ENCODE data around the gene SLBP.

SLBP gene

DNA sequence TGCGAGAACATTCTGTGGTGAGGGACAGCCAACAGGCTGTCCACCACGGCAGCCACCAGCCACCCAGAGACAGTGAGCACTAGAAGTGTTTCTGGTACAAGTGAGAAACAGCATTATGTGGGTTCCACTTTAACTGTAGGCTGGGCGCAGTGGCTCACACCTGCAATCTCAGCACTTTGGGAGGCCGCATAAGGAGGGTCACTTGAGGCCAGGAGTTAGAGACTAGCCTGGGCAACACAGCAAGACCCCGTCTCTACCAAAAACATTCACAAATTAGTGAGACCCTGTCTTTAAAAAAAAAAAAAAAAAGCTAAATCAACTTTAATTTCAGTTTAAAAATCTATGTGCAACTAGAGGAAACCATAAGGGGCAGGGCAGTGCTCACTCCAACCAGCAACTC, 48.6 kb downstream of the SLBP start:
- Histone ChIP-seq H3K4me1 (ENCODE audit: control insufficient read depth, low read depth, low read length) (peaks cover 4% of the 10 kb centered on the region), H3K36me3 (ENCODE audit: control insufficient read depth, low read depth, low read length) (no peaks in the 10 kb centered on the region), H3K27me3 (ENCODE audit: control insufficient read depth, insufficient read depth, low read length) (no peaks in the 10 kb centered on the region), H3K9me3 (ENCODE audit: control insufficient read depth, low read depth, low read length) (no peaks in the 10 kb centered on the region), H3K4me3 (ENCODE audit: low read length) (no peak overlapping the region), H3K27ac (ENCODE audit: low read length) (no peak overlapping the region), H3K9ac (ENCODE audit: low read length) (no peak overlapping the region)

DNA sequence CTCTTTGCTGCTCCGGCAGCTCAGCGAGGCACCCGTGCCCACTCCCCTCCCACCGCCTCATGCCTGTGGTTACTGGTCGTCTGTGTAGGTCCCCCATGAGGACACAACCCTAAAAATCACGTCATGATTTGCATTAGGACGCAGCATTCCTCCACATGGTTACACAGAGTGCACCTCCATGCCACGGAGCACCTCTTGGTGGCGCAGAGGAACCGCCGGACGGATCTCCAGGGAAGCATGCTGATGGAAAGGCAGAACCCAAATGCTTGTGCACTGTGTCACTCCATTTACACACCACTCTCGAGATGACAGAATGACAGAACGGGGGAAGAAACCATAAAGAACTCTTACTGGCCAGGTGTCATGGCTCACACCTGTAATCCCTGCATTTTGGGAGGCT, 50.4 kb downstream of the SLBP start:
- H3K9me3 ChIP-seq (ENCODE audit: control insufficient read depth, low read depth, low read length) = no peaks in the 10 kb centered on the region
- H3K4me3 ChIP-seq (ENCODE audit: low read length) = no peak overlapping the region
- no peaks in the 10 kb centered on the region for H3K36me3 ChIP-seq (ENCODE audit: control insufficient read depth, low read depth, low read length)
- H3K27me3 ChIP-seq (ENCODE audit: control insufficient read depth, insufficient read depth, low read length) = no peaks in the 10 kb centered on the region
- no peak overlapping the region for H3K27ac ChIP-seq (ENCODE audit: low read length)
- H3K4me1 ChIP-seq (ENCODE audit: control insufficient read depth, low read depth, low read length) = no peaks in the 10 kb centered on the region
- H3K9ac ChIP-seq (ENCODE audit: low read length) = no peak overlapping the region

DNA sequence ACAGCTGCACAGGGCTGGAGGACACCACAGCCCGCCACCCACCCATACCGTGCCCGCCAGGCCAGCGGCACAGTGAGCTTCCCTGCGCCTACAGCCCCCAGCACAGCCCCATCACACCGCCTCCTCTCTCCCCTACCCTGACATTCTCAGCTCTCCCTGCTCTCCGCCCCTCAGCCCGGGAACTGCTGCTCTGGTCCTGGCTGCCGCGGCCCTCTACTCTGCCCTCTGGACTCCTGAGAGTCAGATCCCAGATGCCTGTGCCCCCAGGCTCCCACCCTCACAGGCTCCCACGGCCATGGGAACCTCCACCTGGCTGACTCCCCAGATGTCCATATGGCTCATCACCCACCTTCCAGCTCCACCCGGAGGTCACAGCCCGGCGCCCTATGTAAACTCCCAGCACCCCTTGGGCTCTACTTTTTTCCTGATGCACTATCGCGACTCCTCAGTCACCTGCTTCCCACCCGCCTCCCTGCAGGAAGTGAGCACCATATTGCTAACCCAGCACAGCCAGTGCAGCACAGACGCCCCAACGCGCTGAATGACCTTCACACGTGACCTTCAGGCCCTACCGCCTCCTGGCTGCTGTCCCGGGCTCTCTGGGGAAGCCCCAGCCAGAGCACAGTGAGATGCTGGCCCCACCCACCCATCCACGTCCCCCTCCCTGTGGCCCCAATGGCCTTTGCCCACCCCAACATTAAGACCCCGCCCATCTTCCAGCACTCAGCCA, 51.0 kb downstream of the SLBP start:
- Histone ChIP-seq H3K27me3 (ENCODE audit: control insufficient read depth, insufficient read depth, low read length) (no peaks in the 10 kb centered on the region), H3K36me3 (ENCODE audit: control insufficient read depth, low read depth, low read length) (no peaks in the 10 kb centered on the region), H3K4me1 (ENCODE audit: control insufficient read depth, low read depth, low read length) (no peaks in the 10 kb centered on the region), H3K9ac (ENCODE audit: low read length) (no peak overlapping the region), H3K4me3 (ENCODE audit: low read length) (no peak overlapping the region), H3K9me3 (ENCODE audit: control insufficient read depth, low read depth, low read length) (no peaks in the 10 kb centered on the region), H3K27ac (ENCODE audit: low read length) (no peak overlapping the region)

DNA sequence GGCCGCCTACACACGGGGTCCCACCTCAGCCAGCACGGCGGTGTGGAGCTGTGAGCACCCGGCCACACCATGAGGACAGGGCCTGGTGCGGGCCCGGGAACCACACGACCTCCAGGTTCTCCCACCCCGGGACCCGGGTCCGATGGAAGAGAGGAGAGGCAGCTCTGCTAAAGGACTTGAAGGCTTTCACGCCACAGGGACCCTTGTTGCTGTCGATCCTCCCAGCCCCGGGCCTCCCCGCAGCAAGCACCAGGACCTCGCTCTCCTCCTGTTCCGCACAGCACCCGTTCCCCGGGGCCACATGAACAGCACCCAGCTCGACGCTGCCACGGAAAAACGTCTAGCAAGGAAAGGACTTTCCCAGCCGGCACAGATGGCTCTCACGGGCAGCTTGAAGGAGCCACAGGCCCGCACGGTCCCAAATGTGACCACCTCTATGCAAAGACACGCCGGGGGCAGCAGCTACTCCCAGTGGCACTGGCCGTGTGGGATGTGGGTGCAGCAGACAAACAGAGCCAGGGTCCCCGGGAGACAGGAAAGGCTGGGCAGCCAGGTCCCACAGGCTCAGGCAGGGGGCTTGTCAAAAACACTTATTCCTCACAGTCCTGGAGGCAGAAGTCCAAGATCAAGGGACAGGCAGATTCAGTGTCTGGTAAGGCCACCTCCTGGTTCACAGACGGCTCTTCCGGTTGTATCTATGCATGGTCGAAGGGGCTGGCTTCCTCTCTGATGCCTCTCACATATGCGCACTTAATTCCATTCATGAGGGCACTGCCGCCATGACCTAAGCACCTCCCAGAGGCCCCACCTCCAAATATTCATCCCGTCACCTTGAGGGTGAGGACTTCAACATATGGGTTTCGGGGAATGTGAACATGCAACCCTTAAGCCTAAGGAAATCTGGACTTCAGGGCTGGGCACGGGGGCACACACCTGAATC, 52.7 kb downstream of the SLBP start:
- Histone ChIP-seq H3K27ac (ENCODE audit: low read length) (no peak overlapping the region), H3K4me1 (ENCODE audit: control insufficient read depth, low read depth, low read length) (no peaks in the 10 kb centered on the region), H3K36me3 (ENCODE audit: control insufficient read depth, low read depth, low read length) (no peaks in the 10 kb centered on the region), H3K27me3 (ENCODE audit: control insufficient read depth, insufficient read depth, low read length) (no peaks in the 10 kb centered on the region), H3K9ac (ENCODE audit: low read length) (no peak overlapping the region), H3K4me3 (ENCODE audit: low read length) (no peak overlapping the region), H3K9me3 (ENCODE audit: control insufficient read depth, low read depth, low read length) (no peaks in the 10 kb centered on the region)

DNA sequence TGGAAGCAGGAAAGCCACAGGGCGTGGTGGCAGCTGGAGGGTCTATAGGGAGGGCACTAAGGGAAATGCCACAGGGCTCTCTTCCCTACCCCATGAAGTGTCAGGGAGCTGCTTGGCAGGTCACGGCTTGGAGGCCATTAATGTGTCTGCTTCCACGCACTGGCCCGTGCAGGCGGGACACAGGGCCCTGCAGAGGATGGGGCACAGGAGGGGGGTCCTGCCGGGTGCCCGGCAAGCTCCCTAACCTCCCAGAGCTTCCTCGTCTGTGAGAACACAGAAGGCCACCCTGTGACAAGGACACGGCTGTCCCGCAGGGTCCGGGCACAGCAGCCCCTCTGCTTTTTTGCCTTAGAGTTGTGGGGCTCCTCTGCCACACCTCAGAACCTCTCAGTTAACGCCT, 53.5 kb downstream of the SLBP start:
- no peak overlapping the region for H3K9ac ChIP-seq (ENCODE audit: low read length)

DNA sequence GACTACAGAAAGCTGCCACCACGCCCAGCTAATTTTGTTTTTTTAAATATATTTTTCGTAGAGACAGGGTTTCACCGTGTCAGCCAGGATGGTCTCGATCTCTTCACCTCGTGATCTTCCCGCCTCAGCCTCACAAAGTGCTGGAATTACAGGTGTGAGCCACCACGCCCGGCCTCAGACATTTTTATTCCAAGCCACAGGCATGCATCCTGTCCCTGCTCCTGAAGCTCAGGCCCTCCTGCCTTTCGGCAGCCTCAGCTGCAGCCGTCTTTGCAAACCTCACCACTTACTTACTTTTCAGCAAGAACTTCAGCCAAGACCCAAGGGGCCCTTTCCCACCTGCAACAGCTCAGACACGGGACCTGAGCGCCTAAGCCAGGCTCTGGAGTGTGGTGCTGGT, 54.0 kb downstream of the SLBP start:
- no peak overlapping the region for H3K9ac ChIP-seq (ENCODE audit: low read length)
- H3K4me1 ChIP-seq (ENCODE audit: control insufficient read depth, low read depth, low read length) = no peaks in the 10 kb centered on the region
- H3K27ac ChIP-seq (ENCODE audit: low read length) = no peak overlapping the region
- no peaks in the 10 kb centered on the region for H3K36me3 ChIP-seq (ENCODE audit: control insufficient read depth, low read depth, low read length)
- H3K9me3 ChIP-seq (ENCODE audit: control insufficient read depth, low read depth, low read length) = no peaks in the 10 kb centered on the region
- no peaks in the 10 kb centered on the region for H3K27me3 ChIP-seq (ENCODE audit: control insufficient read depth, insufficient read depth, low read length)
- H3K4me3 ChIP-seq (ENCODE audit: low read length) = no peak overlapping the region

More for the DNA sequence above, 53.5 kb downstream of the SLBP start:
- H3K27me3 ChIP-seq (ENCODE audit: control insufficient read depth, insufficient read depth, low read length) = no peaks in the 10 kb centered on the region
- H3K27ac ChIP-seq (ENCODE audit: low read length) = no peak overlapping the region
- no peaks in the 10 kb centered on the region for H3K36me3 ChIP-seq (ENCODE audit: control insufficient read depth, low read depth, low read length)
- H3K9me3 ChIP-seq (ENCODE audit: control insufficient read depth, low read depth, low read length) = no peaks in the 10 kb centered on the region
- no peaks in the 10 kb centered on the region for H3K4me1 ChIP-seq (ENCODE audit: control insufficient read depth, low read depth, low read length)
- no peak overlapping the region for H3K4me3 ChIP-seq (ENCODE audit: low read length)

DNA sequence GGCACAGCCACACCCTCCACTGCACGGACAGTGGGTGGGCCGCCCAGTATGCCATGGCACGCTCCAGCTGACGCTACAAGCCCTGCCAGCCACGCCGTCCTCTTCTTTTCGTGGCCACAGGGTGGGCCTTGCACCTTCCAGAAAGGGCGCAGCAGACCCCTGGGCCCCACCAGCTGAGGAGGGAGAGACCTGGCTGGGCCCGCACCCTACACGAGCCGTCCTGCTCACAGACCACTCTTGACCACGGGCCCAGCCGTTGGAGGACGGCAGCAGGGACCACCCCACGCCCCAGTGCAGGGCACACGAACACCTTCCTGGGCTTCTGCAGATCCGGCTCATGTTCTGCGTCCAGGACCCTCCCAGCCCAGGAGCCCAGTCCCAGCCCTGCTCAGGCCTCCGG, 55.1 kb downstream of the SLBP start:
- H3K27me3 ChIP-seq (ENCODE audit: control insufficient read depth, insufficient read depth, low read length) = no peaks in the 10 kb centered on the region
- H3K4me1 ChIP-seq (ENCODE audit: control insufficient read depth, low read depth, low read length) = no peaks in the 10 kb centered on the region
- H3K27ac ChIP-seq (ENCODE audit: low read length) = no peak overlapping the region
- H3K36me3 ChIP-seq (ENCODE audit: control insufficient read depth, low read depth, low read length) = no peaks in the 10 kb centered on the region
- no peak overlapping the region for H3K4me3 ChIP-seq (ENCODE audit: low read length)
- no peaks in the 10 kb centered on the region for H3K9me3 ChIP-seq (ENCODE audit: control insufficient read depth, low read depth, low read length)
- no peak overlapping the region for H3K9ac ChIP-seq (ENCODE audit: low read length)

DNA sequence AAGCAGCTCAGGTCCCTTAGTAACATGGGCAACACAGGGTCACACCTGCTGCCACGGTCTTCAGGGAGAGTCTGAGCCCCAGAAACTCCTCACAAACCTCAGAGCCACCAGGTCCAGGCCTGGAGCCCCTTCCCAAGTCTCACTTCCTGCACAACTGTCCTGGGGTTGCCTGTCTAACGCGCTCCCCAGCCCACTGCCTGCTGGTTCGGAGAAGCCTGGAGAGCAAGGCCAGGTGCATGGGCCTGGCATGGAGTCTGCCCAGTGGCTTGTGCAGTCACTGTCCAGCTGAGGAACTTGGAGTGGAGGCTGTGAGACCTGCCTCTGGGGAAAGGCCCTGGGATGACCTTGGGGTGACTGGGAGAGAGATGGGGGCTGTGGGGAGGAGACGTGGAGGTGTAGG, 56.0 kb downstream of the SLBP start:
- no peak overlapping the region for H3K27ac ChIP-seq (ENCODE audit: low read length)
- H3K36me3 ChIP-seq (ENCODE audit: control insufficient read depth, low read depth, low read length) = no peaks in the 10 kb centered on the region
- no peaks in the 10 kb centered on the region for H3K9me3 ChIP-seq (ENCODE audit: control insufficient read depth, low read depth, low read length)
- no peaks in the 10 kb centered on the region for H3K4me1 ChIP-seq (ENCODE audit: control insufficient read depth, low read depth, low read length)
- H3K27me3 ChIP-seq (ENCODE audit: control insufficient read depth, insufficient read depth, low read length) = no peaks in the 10 kb centered on the region
- no peak overlapping the region for H3K9ac ChIP-seq (ENCODE audit: low read length)
- no peak overlapping the region for H3K4me3 ChIP-seq (ENCODE audit: low read length)

DNA sequence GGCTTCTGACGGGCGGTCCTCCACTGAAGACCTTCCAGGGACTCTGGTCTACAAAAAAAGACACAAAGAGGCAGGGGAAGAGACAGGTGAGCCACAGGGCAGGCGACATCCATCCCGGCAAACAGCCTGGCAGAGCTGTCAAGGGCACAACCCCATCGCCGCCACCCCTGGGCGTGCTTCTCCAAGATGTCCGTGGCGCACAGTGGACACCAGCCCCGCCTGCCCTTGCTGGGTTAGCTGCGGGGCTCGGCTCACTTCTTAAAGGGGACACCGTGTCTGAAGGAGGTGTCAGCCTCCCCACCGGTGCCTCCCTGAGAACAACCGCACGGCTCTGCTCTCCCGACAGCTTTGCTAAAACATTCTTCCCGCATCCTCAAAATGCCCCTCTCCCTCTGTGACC, 56.4 kb downstream of the SLBP start:
- Histone ChIP-seq H3K9me3 (ENCODE audit: control insufficient read depth, low read depth, low read length) (no peaks in the 10 kb centered on the region), H3K27ac (ENCODE audit: low read length) (no peak overlapping the region), H3K27me3 (ENCODE audit: control insufficient read depth, insufficient read depth, low read length) (no peaks in the 10 kb centered on the region), H3K36me3 (ENCODE audit: control insufficient read depth, low read depth, low read length) (no peaks in the 10 kb centered on the region), H3K4me1 (ENCODE audit: control insufficient read depth, low read depth, low read length) (no peaks in the 10 kb centered on the region), H3K9ac (ENCODE audit: low read length) (no peak overlapping the region), H3K4me3 (ENCODE audit: low read length) (no peak overlapping the region)

DNA sequence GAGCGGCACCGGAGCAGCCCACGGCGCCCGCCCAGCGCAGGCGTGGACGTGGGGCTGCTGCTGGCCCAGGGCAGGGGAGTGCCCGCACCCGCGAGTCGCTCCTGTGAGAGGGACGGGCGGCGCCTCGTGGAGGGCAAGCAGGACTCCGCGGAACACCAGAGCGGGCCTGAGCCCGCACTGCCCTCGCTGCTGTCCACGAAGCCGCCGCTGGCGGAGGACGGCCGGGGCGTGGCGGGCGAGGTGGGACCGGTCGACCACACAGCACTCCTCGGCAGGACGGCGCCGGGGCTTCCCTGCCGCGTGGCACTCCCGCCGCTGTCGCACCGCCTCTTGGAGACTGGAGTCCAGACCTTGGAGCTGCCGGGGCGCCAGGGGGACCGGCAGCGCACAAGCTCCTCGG, 57.0 kb downstream of the SLBP start:
- H3K9ac ChIP-seq (ENCODE audit: low read length) = no peak overlapping the region
- no peak overlapping the region for H3K4me3 ChIP-seq (ENCODE audit: low read length)
- H3K36me3 ChIP-seq (ENCODE audit: control insufficient read depth, low read depth, low read length) = no peaks in the 10 kb centered on the region
- H3K9me3 ChIP-seq (ENCODE audit: control insufficient read depth, low read depth, low read length) = no peaks in the 10 kb centered on the region
- no peak overlapping the region for H3K27ac ChIP-seq (ENCODE audit: low read length)
- H3K4me1 ChIP-seq (ENCODE audit: control insufficient read depth, low read depth, low read length) = no peaks in the 10 kb centered on the region
- H3K27me3 ChIP-seq (ENCODE audit: control insufficient read depth, insufficient read depth, low read length) = no peaks in the 10 kb centered on the region

DNA sequence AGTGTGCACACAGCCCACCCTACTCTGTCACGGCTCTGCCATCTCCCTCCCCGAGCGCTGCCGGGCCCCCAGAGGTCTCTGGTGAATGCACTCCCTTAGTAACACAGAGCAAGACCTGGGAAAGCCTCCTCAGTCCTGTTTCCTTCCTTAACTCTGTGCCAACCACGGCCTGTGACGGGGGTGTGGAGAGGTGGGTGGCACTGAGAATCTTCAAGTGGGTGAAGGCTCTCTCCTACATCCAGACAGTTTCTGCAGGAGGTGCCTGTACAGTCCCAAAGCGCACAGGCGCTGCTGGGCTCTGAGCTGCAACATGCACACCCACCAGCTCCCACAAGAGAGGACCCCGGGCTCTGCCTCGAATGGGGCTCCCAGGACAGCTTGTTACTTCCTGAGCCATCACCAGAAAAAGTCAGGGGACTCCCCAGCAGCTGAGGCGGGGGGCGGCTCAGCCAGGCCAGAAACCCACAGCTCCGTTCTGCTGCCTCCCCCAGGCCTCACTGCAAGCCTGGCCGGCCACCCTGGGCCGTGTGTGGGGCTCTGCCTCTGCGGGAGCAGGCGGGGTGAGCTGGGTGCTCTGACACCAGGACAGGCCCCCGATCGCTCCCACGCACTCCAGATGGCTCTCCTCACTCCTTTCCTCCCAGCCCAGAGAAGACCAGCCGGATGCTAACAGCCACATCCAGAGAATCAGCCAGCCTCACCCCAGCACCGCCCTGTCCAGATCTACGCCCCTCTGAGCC, 57.7 kb downstream of the SLBP start:
- no peaks in the 10 kb centered on the region for H3K4me1 ChIP-seq (ENCODE audit: control insufficient read depth, low read depth, low read length)
- no peak overlapping the region for H3K9ac ChIP-seq (ENCODE audit: low read length)
- H3K4me3 ChIP-seq (ENCODE audit: low read length) = no peak overlapping the region
- no peak overlapping the region for H3K27ac ChIP-seq (ENCODE audit: low read length)
- H3K36me3 ChIP-seq (ENCODE audit: control insufficient read depth, low read depth, low read length) = no peaks in the 10 kb centered on the region
- H3K9me3 ChIP-seq (ENCODE audit: control insufficient read depth, low read depth, low read length) = no peaks in the 10 kb centered on the region
- H3K27me3 ChIP-seq (ENCODE audit: control insufficient read depth, insufficient read depth, low read length) = no peaks in the 10 kb centered on the region

All from iPS-18a (cell line).